Thoracic aorta (tissue), 2 donors: ENCODE results near the gene IGSF11. TPM values are rescaled to one million over a fixed set of nuclear protein-coding genes. Genes with fewer than 3 reads are reported as not detected.

ENCODE experiments used
- ATAC-seq: fragments of 150-250 bp; one replicate; pipeline ENCODE4 v1.8.0; 2017; ENCODE audit warnings: low read depth; ENCODE audit not compliant: insufficient number of reproducible peaks, low FRiP score
- DNase-seq: peaks from one replicate; pipeline ENCODE4 v3.0.0-alpha.2; 2020; ENCODE audit warnings: low spot score
- H3K27ac ChIP-seq, 2 donors: fragments of 200-600 bp; sonication (generic); 1 replicate in 1 of 2; 2 replicates in 1 of 2; pipeline ENCODE4 v1.5.1; 2016; ENCODE audit warnings: mild to moderate bottlenecking in 2 of 2, moderate library complexity in 2 of 2
- H3K27me3 ChIP-seq: fragments of 200-600 bp; sonication (generic); replicated peaks from 2 replicates; pipeline ENCODE4 v1.6.0; 2016; ENCODE audit warnings: mild to moderate bottlenecking; ENCODE audit not compliant: insufficient read depth
- H3K36me3 ChIP-seq: fragments of 200-600 bp; sonication (generic); one replicate; pipeline ENCODE4 v1.5.1; 2016
- H3K4me1 ChIP-seq, 2 donors: fragments of 200-600 bp; sonication (generic); 1 replicate in 1 of 2; 2 replicates in 1 of 2; pipeline versions ENCODE4 v1.5.1 to v1.6.0; 2016; ENCODE audit warnings: low read depth in 2 of 2, mild to moderate bottlenecking in 1 of 2; ENCODE audit not compliant: control insufficient read depth in 1 of 2
- H3K4me3 ChIP-seq: fragments of 200-600 bp; sonication (generic); 2 replicates; pipeline ENCODE4 v1.5.1; 2016; ENCODE audit warnings: mild to moderate bottlenecking
- H3K9me3 ChIP-seq: fragments of 200-600 bp; sonication (generic); 2 replicates; pipeline ENCODE4 v1.5.1; 2016
- total RNA-seq, 2 donors: library from RNA; depleted of rRNA; stranded (reverse); fragments of >200 nt; gene quantifications; one replicate each; pipeline versions ENCODE4 v1.1.0 to v1.2.3, GENCODE V29; 2016
- TF ChIP-seq, protein P1 (sequence below): fragments of 200-600 bp; sonication (generic); IDR thresholded peaks from one replicate; pipeline ENCODE4 v1.5.1; 2019; ENCODE audit warnings: antibody characterized with exemption

Gene IGSF11
- total RNA-seq, 2 donors from 2014 or later = 0.71 TPM; not detected in 1

DNA sequence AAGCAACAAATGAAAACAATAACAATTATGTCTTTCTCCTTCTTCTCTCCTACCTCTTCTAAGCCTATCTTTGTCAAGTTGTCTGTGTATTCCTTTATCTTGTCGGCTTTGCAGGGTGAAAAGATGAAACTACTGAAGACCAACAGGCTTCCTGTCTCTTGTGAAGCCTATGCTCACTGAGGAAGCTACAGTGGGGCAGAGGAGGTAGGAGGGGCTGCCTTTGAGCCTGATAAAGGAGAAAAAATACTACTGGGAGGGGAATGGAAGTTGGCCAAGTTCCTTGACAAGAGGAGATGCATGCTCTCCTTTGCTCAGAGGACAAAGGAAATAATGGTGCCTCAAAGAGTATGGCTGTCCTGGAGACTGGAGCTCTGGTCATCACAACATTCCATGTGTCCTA, 92.0 kb downstream of the IGSF11 start:
- no peak overlapping the region for H3K4me3 ChIP-seq
- no peaks in the 10 kb centered on the region for H3K27me3 ChIP-seq
- DNase-seq (no peak), ATAC-seq (no peak)
- H3K4me1 ChIP-seq = no peaks in the 10 kb centered on the region
- no peaks in the 10 kb centered on the region for H3K36me3 ChIP-seq
- no peaks in the 10 kb centered on the region for H3K9me3 ChIP-seq
- TF ChIP-seq, protein P1, sequence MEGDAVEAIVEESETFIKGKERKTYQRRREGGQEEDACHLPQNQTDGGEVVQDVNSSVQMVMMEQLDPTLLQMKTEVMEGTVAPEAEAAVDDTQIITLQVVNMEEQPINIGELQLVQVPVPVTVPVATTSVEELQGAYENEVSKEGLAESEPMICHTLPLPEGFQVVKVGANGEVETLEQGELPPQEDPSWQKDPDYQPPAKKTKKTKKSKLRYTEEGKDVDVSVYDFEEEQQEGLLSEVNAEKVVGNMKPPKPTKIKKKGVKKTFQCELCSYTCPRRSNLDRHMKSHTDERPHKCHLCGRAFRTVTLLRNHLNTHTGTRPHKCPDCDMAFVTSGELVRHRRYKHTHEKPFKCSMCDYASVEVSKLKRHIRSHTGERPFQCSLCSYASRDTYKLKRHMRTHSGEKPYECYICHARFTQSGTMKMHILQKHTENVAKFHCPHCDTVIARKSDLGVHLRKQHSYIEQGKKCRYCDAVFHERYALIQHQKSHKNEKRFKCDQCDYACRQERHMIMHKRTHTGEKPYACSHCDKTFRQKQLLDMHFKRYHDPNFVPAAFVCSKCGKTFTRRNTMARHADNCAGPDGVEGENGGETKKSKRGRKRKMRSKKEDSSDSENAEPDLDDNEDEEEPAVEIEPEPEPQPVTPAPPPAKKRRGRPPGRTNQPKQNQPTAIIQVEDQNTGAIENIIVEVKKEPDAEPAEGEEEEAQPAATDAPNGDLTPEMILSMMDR = no peak
- no peak overlapping the region for H3K27ac ChIP-seq

DNA sequence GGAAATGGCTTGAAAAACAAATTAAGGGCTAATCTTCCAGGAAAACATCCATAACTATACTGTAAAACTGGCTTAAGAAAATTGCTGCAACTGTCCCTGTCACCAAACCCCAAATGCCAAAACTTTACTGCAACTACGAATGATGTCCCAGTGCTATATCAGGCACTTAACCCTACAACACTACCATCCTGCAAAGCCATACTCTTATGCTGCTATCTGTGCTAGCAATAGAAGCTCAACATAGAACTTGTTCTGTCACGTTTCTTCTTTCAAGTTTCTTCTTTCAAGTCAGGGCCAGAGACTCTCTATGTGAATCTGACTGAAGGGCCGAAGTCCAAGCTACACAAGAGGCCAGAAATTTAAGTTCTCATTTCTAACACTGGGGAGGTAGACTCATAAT, 92.5 kb downstream of the IGSF11 start:
- no peak overlapping the region for H3K27ac ChIP-seq
- H3K4me3 ChIP-seq = no peak overlapping the region
- ATAC-seq = no peak
- H3K4me1 ChIP-seq = no peaks in the 10 kb centered on the region
- no peak for DNase-seq
- no peaks in the 10 kb centered on the region for H3K9me3 ChIP-seq
- H3K36me3 ChIP-seq = no peaks in the 10 kb centered on the region
- H3K27me3 ChIP-seq = no peaks in the 10 kb centered on the region
- TF ChIP-seq, protein P1 = no peak

DNA sequence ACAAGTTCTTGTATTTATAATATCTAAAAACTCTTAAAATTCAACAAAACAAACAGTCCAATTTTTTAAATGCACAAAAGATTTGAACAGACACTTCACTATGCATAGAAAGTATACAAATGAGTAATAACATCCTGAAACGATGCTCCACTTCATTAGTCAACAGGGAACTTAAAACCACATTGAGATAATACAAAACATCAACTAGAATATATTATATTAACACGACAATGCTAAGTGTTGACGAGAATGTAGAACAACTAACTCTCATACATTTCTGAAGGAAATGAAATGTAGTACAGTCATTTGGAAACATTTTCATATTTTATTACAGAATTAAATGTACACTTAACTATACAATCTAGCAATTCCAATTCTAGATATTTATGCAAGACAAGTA, 93.4 kb downstream of the IGSF11 start:
- no peaks in the 10 kb centered on the region for H3K9me3 ChIP-seq
- ATAC-seq (no peak), DNase-seq (no peak)
- no peaks in the 10 kb centered on the region for H3K36me3 ChIP-seq
- H3K27me3 ChIP-seq = no peaks in the 10 kb centered on the region
- no peak overlapping the region for H3K27ac ChIP-seq
- TF ChIP-seq, protein P1 = no peak
- no peaks in the 10 kb centered on the region for H3K4me1 ChIP-seq
- no peak overlapping the region for H3K4me3 ChIP-seq

DNA sequence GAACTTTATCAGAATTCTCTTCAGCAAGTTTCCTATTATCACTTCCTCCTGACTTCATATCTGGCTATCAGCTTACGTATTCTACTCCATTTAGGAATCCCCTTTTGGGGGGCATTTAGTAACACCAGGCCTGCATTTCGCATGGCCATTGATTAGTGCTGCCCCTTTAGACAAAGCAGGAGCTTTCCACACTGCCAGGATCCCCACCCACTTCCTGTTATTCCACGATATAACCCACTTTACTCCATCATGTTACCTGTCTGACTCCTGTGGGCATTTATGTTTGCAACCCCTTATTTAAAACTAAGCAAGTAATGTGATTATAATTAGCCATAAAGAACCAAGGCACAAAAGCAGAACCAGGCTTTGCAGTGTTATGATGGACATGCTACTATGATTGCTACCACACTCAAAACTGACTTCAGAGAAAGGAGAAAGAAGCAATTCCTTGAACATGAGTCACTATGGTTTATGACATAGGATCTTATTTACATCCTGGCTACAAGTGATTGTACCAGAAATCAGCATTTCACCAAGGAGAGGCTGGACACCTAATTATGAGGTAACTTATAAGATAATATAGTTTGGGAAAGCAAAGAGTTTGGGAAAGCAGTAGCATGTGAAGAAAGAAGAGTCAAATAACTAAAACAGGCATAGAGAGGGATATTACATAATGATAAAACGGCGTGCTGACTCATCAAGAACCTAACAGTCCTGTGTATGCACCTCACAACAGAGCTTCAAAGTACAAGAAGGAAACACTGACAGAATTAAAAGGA, 96.3 kb downstream of the IGSF11 start:
- ATAC-seq (no peak), DNase-seq (no peak)
- H3K9me3 ChIP-seq = no peaks in the 10 kb centered on the region
- no peak overlapping the region for H3K27ac ChIP-seq
- no peak overlapping the region for H3K4me3 ChIP-seq
- no peaks in the 10 kb centered on the region for H3K36me3 ChIP-seq
- H3K4me1 ChIP-seq = no peaks in the 10 kb centered on the region
- H3K27me3 ChIP-seq = no peaks in the 10 kb centered on the region
- TF ChIP-seq, protein P1 = no peak

DNA sequence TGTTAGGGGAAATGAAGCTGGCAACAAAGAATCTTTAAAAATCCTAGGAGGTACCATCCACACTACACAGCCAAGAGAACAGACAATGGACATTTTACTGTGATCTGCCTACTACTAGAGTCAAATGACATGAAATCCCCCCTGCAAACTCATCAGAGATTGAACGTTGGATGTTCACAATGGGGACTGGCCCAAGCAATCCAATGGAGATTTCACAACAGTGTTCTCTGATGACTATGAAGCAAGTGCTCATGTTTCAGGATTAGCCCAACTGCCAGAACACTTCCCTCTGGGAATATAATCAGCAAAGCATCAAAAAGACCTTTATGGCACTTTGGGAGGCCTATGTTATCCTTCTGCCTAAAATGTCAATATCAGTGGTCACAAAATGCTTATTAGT, 97.8 kb downstream of the IGSF11 start:
- H3K27me3 ChIP-seq = no peaks in the 10 kb centered on the region
- H3K27ac ChIP-seq = no peak overlapping the region
- DNase-seq (no peak), ATAC-seq (no peak)
- TF ChIP-seq, protein P1 = no peak
- H3K4me1 ChIP-seq = no peaks in the 10 kb centered on the region
- H3K36me3 ChIP-seq = no peaks in the 10 kb centered on the region
- H3K4me3 ChIP-seq = no peak overlapping the region
- H3K9me3 ChIP-seq = no peaks in the 10 kb centered on the region
